OCI-LY7 (cell line): ENCODE data around the gene SEMA5A. TPM values are rescaled to one million over a fixed set of nuclear protein-coding genes. Genes with fewer than 3 reads are reported as not detected.

Experiments
- BruUV-seq: library from RNA; stranded (reverse); fragments of 400-500 nt; replicated peaks from 2 replicates; lab custom pipeline; 2021; lab: Mats Ljungman, UMichigan
- CTCF ChIA-PET: fragments of 300-600 bp; sonication (Branson Sonifier 250); formaldehyde crosslinking; loops from one replicate; lab custom pipeline; 2022; ENCODE audit warnings: antibody characterized with exemption; ENCODE audit not compliant: unreplicated experiment; lab: Charles Lee
- POLR2A ChIA-PET: fragments of 300-600 bp; sonication (Branson Sonifier 250); formaldehyde crosslinking; loops from one replicate; lab custom pipeline; 2022; ENCODE audit warnings: antibody characterized with exemption; lab: Charles Lee
- DNase-seq: peaks from one replicate; pipeline ENCODE4 v3.0.0-alpha.2; 2015; ENCODE audit warnings: low spot score
- H2AFZ ChIP-seq: fragments of 200-600 bp; sonication (generic), shearing (Covaris generic); 2 replicates; pipeline ENCODE4 v1.6.1; 2014; ENCODE audit warnings: mild to moderate bottlenecking, antibody characterized with exemption, low read length, moderate library complexity
- H3K27ac ChIP-seq: fragments of 200-600 bp; sonication (generic); 2 replicates; pipeline ENCODE4 v1.5.1; 2014; ENCODE audit warnings: mixed run types, low read depth, mild to moderate bottlenecking, moderate library complexity, low read length, inconsistent platforms; ENCODE audit not compliant: poor library complexity, severe bottlenecking
- H3K36me3 ChIP-seq: fragments of 200-600 bp; sonication (generic); 2 replicates; pipeline ENCODE4 v1.6.1; 2014; ENCODE audit warnings: mild to moderate bottlenecking, antibody characterized with exemption, low read length, moderate library complexity, mixed read lengths; ENCODE audit not compliant: insufficient read depth
- H3K4me1 ChIP-seq: fragments of 200-600 bp; sonication (generic); 2 replicates; pipeline ENCODE4 v1.5.1; 2014; ENCODE audit warnings: mild to moderate bottlenecking, low read length; ENCODE audit not compliant: insufficient read depth, poor library complexity, severe bottlenecking
- H3K4me2 ChIP-seq: fragments of 200-600 bp; sonication (generic); 2 replicates; pipeline ENCODE4 v1.6.1; 2014; ENCODE audit warnings: mild to moderate bottlenecking, low read length
- H3K4me3 ChIP-seq: fragments of 200-600 bp; sonication (generic); 2 replicates; pipeline ENCODE4 v1.5.1; 2014; ENCODE audit warnings: mild to moderate bottlenecking, low read depth, low read length; ENCODE audit not compliant: poor library complexity, severe bottlenecking
- H3K79me2 ChIP-seq: fragments of 200-600 bp; sonication (generic); 2 replicates; pipeline ENCODE4 v1.6.1; 2016; ENCODE audit warnings: low read depth, mild to moderate bottlenecking, low read length, moderate library complexity, mixed read lengths; ENCODE audit not compliant: insufficient read depth
- H3K9me2 ChIP-seq: fragments of 200-600 bp; sonication (generic); 2 replicates; pipeline ENCODE4 v1.6.1; 2016; ENCODE audit warnings: mild to moderate bottlenecking, low read length, mixed read lengths; ENCODE audit not compliant: insufficient read depth
- H3K9me3 ChIP-seq: fragments of 200-600 bp; sonication (generic); 2 replicates; pipeline ENCODE4 v1.6.1; 2014; ENCODE audit warnings: mild to moderate bottlenecking, mixed run types, low read length, mixed read lengths
- H4K20me1 ChIP-seq: fragments of 200-600 bp; sonication (generic); 2 replicates; pipeline ENCODE4 v1.6.1; 2014; ENCODE audit warnings: mild to moderate bottlenecking, antibody characterized with exemption, low read length, moderate library complexity, mixed read lengths; ENCODE audit not compliant: insufficient read depth
- EZH2phosphoT487 ChIP-seq: fragments of 200-600 bp; sonication (generic); IDR thresholded peaks from 2 replicates; pipeline ENCODE4 v1.6.1; 2018; ENCODE audit warnings: low read depth, borderline replicate concordance, mild to moderate bottlenecking, mixed run types, antibody characterized with exemption, low read length, moderate library complexity, mixed read lengths
- intact Hi-C: fragments of 100-400 bp; cut with micrococcal nuclease; formaldehyde crosslinking; loops from one replicate; pipeline ENCODE4 v1.10.0; 2022; ENCODE audit not compliant: unreplicated experiment
- total RNA-seq, 2 experiments: library from RNA; depleted of rRNA in 1 of 2; stranded (reverse); fragments of >200 nt in 1 of 2; shearing (Covaris generic) in 1 of 2; gene quantifications; 2 replicates each; pipeline ENCODE4 v1.2.3, GENCODE V29; 2014 to 2022
- TF ChIP-seq, protein P1 (sequence below): fragments of 200-600 bp; sonication (generic); conservative IDR thresholded peaks from 2 replicates; pipeline ENCODE4 v1.5.1; 2014; ENCODE audit warnings: mild to moderate bottlenecking, antibody characterized with exemption, low read length, moderate library complexity, mixed read lengths

SEMA5A gene
- total RNA-seq, 2 experiments from 2014 or later, result not detected

GRCh38 chr5:9495121-9495520 lies 50.8 kb downstream of the SEMA5A start:
- no peak for DNase-seq
- no peak for TF ChIP-seq EZH2phosphoT487
- TF ChIP-seq, protein P1, sequence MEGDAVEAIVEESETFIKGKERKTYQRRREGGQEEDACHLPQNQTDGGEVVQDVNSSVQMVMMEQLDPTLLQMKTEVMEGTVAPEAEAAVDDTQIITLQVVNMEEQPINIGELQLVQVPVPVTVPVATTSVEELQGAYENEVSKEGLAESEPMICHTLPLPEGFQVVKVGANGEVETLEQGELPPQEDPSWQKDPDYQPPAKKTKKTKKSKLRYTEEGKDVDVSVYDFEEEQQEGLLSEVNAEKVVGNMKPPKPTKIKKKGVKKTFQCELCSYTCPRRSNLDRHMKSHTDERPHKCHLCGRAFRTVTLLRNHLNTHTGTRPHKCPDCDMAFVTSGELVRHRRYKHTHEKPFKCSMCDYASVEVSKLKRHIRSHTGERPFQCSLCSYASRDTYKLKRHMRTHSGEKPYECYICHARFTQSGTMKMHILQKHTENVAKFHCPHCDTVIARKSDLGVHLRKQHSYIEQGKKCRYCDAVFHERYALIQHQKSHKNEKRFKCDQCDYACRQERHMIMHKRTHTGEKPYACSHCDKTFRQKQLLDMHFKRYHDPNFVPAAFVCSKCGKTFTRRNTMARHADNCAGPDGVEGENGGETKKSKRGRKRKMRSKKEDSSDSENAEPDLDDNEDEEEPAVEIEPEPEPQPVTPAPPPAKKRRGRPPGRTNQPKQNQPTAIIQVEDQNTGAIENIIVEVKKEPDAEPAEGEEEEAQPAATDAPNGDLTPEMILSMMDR, result no peak
- no peak overlapping the region for H3K4me3 ChIP-seq
- no peak overlapping the region for H2AFZ ChIP-seq
- no peaks in the 10 kb centered on the region for H3K4me1 ChIP-seq
- H3K27ac ChIP-seq, result no peak overlapping the region
- H3K4me2 ChIP-seq, result no peak overlapping the region
- ChIA-PET POLR2A (no interaction called here), CTCF (no interaction called here)
- H3K79me2 ChIP-seq, result no peaks in the 10 kb centered on the region
- no peaks in the 10 kb centered on the region for H3K9me3 ChIP-seq
- H4K20me1 ChIP-seq, result no peaks in the 10 kb centered on the region
- intact Hi-C loops, result no loop called here
- no TSS peak for BruUV-seq
- no peaks in the 10 kb centered on the region for H3K36me3 ChIP-seq
- H3K9me2 ChIP-seq, result no peaks in the 10 kb centered on the region

- no peak overlapping the region for H3K4me2 ChIP-seq
- ChIA-PET POLR2A (no interaction called here), CTCF (no interaction called here)
- H3K9me2 ChIP-seq, result no peaks in the 10 kb centered on the region
- H3K36me3 ChIP-seq, result no peaks in the 10 kb centered on the region
- no peaks in the 10 kb centered on the region for H3K79me2 ChIP-seq
- DNase-seq, result no peak
- TF ChIP-seq EZH2phosphoT487, result no peak
- TF ChIP-seq, protein P1, result no peak
- intact Hi-C loops, result no loop called here
- H3K4me3 ChIP-seq, result no peak overlapping the region
- H2AFZ ChIP-seq, result no peak overlapping the region
- H3K27ac ChIP-seq, result no peak overlapping the region
- H3K4me1 ChIP-seq, result no peaks in the 10 kb centered on the region
- no peaks in the 10 kb centered on the region for H3K9me3 ChIP-seq
- H4K20me1 ChIP-seq, result no peaks in the 10 kb centered on the region
- BruUV-seq, result no TSS peak
Observed at GRCh38 chr5:9494301-9494700, 51.6 kb downstream of the SEMA5A start.

GRCh38 chr5:9490494-9491097 lies 55.3 kb downstream of the SEMA5A start:
- Histone ChIP-seq H3K27ac (no peak overlapping the region), H3K36me3 (no peaks in the 10 kb centered on the region), H3K4me2 (no peak overlapping the region), H4K20me1 (no peaks in the 10 kb centered on the region), H3K9me2 (no peaks in the 10 kb centered on the region), H3K9me3 (no peaks in the 10 kb centered on the region), H2AFZ (no peak overlapping the region), H3K4me1 (no peaks in the 10 kb centered on the region), H3K4me3 (no peak overlapping the region), H3K79me2 (no peaks in the 10 kb centered on the region)
- BruUV-seq, result no TSS peak
- TF ChIP-seq EZH2phosphoT487, result no peak
- TF ChIP-seq, protein P1, result no peak
- ChIA-PET POLR2A (no interaction called here), CTCF (no interaction called here)
- no peak for DNase-seq
- intact Hi-C loops, result no loop called here
